NB4 (cell line): ENCODE results near the gene MIEF1.
A peak's percentile ranks its signal among the peaks of the same experiment; 100 is the strongest.

Experiments
- DNase-seq: peaks from one replicate; pipeline ENCODE4 v3.0.0; 2010; ENCODE audit warnings: low read depth
- H3K4me3 ChIP-seq: one replicate; pipeline ENCODE4 v1.5.1; 2011; ENCODE audit warnings: mild to moderate bottlenecking, low read depth, low read length, moderate library complexity
- MYC ChIP-seq: IDR thresholded peaks from 2 replicates; pipeline ENCODE4 v1.6.1; 2011; ENCODE audit warnings: low read depth, low read length
- POLR2A ChIP-seq: IDR thresholded peaks from 2 replicates; pipeline ENCODE4 v1.6.1; 2011; ENCODE audit warnings: mild to moderate bottlenecking; ENCODE audit not compliant: insufficient read length; ENCODE audit errors: extremely low read depth
- TF ChIP-seq, protein P1 (sequence below): IDR thresholded peaks from 2 replicates; pipeline ENCODE4 v1.6.1; 2011; ENCODE audit warnings: low read depth, low read length
- TF ChIP-seq, protein P2 (sequence below): IDR thresholded peaks from one replicate; pipeline ENCODE4 v1.5.1; 2012; ENCODE audit warnings: low read depth, low read length

The MIEF1 gene

DNA sequence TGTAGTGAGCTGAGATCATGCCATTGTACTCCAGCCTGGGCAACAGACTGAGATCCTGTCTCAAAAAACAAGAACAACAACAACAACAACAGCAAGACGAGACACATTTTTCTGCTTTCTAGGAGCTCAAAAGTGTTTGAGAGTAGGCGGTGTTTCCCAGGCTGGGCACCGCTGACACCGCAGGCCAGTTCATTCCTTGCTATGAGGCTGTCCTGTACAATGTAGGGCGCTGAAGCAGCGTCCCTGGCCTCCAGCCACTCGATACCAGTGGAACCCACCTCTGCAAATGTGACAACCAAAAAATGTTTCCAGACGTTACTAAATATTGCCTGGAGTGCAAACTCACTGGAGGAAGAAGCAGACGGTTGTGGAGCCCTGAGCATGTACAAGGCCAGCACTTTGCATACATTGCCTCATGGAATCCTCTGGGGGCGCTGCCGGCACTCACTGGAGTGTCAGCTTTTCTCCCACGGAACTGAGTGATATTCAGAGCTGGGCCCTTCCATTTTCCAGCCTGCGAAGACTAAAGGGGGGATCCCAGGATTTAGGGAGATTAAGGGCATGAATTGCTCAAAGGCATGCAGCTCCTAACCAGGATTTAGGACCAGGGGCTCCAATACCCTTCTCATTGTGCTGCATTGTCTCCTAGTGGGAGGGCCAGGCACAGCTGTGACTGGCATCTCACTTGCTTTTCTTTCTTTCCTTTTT, 5.8 kb upstream of the MIEF1 start:
- no peak overlapping the region for H3K4me3 ChIP-seq
- TF ChIP-seq POLR2A (no peak), MYC (0 out of 2 replicates have a peak, but pooled peaks have one; percentile 13)
- TF ChIP-seq, protein P1, sequence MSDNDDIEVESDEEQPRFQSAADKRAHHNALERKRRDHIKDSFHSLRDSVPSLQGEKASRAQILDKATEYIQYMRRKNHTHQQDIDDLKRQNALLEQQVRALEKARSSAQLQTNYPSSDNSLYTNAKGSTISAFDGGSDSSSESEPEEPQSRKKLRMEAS: 0 out of 2 replicates have a peak, but pooled peaks have one; percentile 24
- TF ChIP-seq, protein P2, sequence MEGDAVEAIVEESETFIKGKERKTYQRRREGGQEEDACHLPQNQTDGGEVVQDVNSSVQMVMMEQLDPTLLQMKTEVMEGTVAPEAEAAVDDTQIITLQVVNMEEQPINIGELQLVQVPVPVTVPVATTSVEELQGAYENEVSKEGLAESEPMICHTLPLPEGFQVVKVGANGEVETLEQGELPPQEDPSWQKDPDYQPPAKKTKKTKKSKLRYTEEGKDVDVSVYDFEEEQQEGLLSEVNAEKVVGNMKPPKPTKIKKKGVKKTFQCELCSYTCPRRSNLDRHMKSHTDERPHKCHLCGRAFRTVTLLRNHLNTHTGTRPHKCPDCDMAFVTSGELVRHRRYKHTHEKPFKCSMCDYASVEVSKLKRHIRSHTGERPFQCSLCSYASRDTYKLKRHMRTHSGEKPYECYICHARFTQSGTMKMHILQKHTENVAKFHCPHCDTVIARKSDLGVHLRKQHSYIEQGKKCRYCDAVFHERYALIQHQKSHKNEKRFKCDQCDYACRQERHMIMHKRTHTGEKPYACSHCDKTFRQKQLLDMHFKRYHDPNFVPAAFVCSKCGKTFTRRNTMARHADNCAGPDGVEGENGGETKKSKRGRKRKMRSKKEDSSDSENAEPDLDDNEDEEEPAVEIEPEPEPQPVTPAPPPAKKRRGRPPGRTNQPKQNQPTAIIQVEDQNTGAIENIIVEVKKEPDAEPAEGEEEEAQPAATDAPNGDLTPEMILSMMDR: peak; percentile 90
- peak; percentile 80 for DNase-seq

DNA sequence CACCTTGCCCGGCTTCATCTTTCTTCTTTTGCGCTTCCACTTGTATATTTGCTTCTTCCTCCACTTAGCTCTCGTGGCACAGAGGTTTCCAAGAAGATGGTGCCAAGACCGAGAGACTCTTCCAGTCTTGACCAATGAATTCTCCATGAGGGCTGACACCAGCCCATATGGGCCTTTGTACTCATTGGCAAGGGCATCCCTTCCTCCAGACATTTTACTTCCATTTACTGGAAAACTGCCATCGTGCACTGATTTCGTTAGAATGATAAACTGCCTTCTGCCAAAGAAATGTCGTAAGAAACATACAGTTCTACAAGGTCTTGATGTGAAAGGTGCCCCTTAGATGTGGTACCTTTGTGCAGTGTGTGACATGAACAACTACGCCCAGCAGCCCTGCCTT, 4.7 kb upstream of the MIEF1 start:
- TF ChIP-seq POLR2A (no peak), MYC (no peak)
- TF ChIP-seq, protein P2: no peak
- TF ChIP-seq, protein P1: no peak
- no peak overlapping the region for H3K4me3 ChIP-seq
- no peak for DNase-seq

DNA sequence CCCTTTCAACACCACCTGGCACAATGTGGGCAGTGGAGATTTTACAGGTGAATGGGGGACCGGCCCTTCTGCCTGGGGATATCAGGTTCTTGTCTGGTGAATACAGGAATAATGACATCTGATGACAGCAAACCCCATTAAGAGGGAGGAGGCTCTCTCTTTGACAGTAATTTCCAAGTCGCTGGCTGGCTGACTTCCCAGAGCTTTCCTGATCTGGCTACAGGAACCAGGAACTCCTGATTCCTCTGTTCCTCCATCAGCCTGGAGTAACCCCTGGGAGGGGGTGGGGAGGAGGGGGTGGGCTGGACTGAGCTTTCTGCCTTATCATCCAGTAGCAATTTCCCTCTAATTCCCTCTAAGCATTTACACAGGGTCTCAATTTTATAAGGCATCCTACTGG, 3.7 kb upstream of the MIEF1 start:
- no peak overlapping the region for H3K4me3 ChIP-seq
- TF ChIP-seq POLR2A: no peak
- TF ChIP-seq MYC: no peak
- TF ChIP-seq, protein P2: no peak
- TF ChIP-seq, protein P1: no peak
- DNase-seq: no peak

DNA sequence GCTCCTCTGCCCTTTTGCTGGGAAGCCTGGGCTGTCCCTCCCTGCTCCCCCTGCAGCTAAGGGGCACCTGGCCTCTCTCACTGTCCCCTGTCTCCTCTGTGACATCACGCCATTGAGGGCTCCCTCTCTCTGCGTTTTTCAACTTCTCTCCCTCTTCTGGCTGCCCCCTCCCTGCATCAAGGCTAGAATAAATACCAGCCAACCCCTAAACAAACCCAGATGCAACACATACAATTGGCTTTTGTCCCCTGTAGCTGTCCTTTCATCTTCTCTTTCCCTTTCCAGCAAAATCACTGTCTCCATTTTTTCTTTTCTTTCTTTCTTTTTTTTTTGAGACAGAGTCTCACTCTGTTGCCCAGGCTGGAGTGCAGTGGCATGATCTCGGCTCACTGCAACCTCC, 3.3 kb upstream of the MIEF1 start:
- no peak overlapping the region for H3K4me3 ChIP-seq
- TF ChIP-seq, protein P2: no peak
- TF ChIP-seq POLR2A: no peak
- TF ChIP-seq, protein P1: no peak
- no peak for TF ChIP-seq MYC
- DNase-seq: no peak

DNA sequence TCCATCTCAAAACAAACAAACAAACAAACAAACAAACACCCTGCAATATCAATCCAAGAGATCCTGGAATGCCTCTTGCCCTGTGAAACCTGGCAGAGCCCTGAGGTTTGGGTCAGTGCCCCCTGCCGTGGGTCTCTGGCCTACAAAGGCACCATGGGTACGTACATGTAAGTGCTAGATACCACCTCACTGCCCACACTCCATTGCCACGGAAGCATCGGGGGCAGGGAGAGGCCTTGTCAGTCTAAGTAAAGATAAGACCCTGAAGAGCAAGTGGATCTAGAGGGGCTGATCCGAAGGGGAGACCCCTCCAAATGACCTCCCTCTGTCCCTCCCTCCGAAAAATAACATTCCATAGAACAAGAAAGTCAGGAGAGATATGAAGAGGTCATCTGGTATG, 2.0 kb upstream of the MIEF1 start:
- no peak overlapping the region for H3K4me3 ChIP-seq
- no peak for DNase-seq
- TF ChIP-seq POLR2A (no peak), MYC (no peak)
- TF ChIP-seq, protein P2: no peak
- TF ChIP-seq, protein P1: no peak
